ENCODE data around the gene NT5E.
"Not testable (repeated sequence)": the region's sequence is repeated elsewhere in the genome, so short reads cannot be mapped to it uniquely, and the experiment has no call there.

NT5E gene

DNA sequence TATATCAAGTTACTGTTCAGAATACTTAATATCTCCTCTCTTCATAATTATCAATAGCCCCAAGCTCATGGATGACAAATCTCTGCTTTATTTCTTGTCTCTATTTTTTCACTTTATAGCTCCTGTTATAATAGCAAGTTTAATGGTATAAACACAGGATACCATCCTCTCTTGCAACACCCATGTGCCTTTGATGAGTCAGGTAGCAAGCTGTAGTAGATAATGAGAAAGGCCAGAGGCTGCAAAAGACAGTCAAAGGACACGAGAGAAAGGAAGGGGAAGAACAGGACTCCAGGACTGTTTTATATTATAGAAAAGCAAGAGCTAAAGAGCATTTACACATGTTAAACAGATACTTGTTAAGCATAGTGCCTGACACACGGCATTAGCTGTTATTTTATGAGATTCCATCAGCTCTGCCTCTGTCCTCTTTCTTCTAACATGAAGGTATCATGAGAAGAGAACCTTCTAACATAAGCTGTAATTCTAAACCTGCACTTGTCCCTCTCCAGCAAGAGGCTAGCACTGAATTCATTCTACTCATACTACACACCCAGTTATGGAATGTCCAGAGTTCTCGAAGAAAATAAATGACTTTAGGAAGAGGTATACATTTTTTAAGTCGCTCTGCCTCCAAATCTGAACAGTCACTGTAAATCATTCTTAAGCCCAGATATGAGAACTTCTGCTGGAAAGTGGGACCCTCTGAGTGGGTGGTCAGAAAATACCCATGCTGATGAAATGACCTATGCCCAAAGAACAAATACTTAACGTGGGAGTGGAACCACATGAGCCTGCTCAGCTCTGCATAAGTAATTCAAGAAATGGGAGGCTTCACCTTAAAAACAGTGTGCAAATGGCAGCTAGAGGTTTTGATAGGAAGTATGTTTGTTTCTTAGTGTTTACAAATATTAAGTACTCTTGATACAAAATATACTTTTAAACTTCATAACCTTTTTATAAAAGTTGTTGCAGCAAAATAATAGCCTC lies 45.0 kb downstream of the NT5E start:
- peak; percentile 6 for DNase-seq

- no peak for DNase-seq
Observed at GRCh38 chr6:85496009-85496579, 46.2 kb downstream of the NT5E start.

- DNase-seq = no peak
Observed at GRCh38 chr6:85496856-85497255, 47.0 kb downstream of the NT5E start.

GRCh38 chr6:85498596-85499258 lies 48.8 kb downstream of the NT5E start:
- DNase-seq = no peak

DNA sequence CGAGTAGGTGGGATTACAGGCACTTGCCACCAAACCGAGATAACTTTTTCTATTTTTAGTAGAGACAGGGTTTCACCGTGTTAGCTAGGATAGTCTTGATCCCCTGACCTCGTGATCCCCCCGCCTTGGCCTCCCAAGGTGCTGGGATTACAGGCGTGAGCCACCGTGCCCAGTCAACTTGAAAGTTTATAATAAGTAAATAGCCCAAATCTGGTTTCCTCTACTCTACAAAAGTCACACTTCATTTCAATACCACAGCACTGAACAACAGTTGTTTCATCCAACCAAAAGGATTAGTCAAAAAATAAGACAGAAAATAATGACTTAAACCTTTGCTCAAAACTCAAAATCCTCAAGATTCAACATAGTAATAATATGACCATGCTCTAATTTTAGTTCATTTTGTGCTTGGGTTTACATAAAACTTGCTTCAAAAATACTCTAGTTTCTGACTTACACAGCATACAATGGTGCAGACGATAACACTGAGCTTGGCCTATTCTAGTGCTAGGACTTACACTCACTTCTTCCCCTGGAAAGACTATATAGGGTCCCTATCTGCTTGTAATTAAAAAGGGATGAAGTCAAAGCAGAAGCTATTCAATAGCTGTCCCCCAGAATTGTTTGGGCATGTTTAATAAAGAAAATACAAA lies 56.7 kb downstream of the NT5E start:
- no peak for DNase-seq

GRCh38 chr6:85516168-85516567 lies 66.3 kb downstream of the NT5E start:
- no peak for DNase-seq

- DNase-seq = not testable (repeated sequence)
Observed at GRCh38 chr6:85524281-85524680, 74.4 kb downstream of the NT5E start.

DNA sequence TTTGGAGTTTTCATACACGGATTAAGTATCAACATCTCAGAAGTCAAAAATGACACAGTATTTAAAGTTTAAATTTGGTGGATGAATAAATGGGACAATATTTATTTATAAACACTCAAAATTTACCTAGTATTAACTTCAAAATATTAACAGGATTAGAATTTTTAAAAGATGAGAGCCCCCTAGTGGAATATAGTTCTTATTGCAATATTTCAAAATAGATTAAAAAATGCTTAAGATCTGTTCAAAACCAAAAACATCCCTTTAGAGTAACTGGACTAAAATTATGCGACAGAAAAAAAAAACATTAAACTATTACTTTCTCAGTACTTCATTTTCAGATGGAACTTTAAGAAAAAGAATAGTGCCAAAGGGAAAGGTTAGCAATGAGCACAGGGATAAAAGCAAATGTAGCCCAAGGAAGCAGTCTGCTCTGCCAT lies 87.2 kb downstream of the NT5E start:
- no peak for DNase-seq

DNA sequence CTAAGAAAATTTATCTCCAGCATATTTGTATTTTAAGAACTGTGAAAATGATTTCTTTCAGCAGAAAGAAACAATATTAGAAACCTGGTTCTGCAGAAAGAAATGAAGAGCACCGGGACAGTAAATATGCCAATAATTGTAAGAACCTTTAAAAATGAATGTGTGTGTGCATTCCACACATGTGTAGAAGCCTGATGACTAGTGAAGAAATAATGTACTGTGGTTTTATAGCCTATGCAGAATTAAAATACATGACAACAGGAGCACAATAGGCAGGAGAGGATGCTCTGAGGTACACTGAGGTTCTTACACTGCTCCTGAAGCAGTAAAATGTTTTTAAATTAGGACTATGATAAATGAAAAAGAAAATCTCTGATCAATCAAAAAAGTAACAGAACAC lies 94.9 kb downstream of the NT5E start:
- no peak for DNase-seq

Data from MV-4-11 (cell line).